PC-9 (cell line): ENCODE results near the gene RNU1-4.
"Not testable (repeated sequence)": the region's sequence is repeated elsewhere in the genome, so short reads cannot be mapped to it uniquely, and the experiment has no call there.

ENCODE experiments used
- EZH2 ChIP-seq: fragments of 200-600 bp; sonication (generic); IDR thresholded peaks from 2 replicates; pipeline ENCODE4 v1.8.0; 2017; ENCODE audit warnings: antibody characterized with exemption, low read depth
- TF ChIP-seq, protein P1 (sequence below): fragments of 200-600 bp; sonication (generic); conservative IDR thresholded peaks from 2 replicates; pipeline ENCODE4 v1.6.1; 2017; ENCODE audit warnings: mixed run types, antibody characterized with exemption, mild to moderate bottlenecking, moderate library complexity

DNA sequence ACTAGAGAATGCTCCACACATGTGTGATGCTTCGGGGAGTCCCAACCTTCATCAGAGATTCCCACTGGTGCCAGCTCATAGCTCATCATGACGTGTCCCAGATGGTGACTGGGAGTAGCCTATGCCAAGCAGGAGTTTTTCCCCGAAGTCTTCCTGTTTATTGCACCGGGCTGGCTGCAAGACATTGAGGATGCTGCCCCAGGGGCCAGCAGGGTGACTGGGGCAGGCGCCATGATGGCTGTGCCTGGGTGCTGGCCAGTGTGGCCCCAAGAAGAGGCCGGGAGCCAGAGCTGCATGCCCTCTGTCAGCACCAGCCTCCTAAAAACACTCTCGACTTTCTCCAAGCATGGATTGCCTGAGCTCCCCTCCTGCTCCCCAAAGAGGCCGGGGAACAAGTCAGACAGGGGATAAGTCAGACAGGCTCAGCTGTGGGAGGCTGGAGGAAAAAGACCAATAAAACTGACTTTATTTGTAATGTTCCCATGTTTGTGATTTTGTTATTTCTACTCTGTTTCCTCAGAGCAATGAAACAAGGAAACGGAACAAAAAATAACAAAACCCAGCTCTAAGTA, 24.0 kb downstream of the RNU1-4 start:
- TF ChIP-seq, protein P1, sequence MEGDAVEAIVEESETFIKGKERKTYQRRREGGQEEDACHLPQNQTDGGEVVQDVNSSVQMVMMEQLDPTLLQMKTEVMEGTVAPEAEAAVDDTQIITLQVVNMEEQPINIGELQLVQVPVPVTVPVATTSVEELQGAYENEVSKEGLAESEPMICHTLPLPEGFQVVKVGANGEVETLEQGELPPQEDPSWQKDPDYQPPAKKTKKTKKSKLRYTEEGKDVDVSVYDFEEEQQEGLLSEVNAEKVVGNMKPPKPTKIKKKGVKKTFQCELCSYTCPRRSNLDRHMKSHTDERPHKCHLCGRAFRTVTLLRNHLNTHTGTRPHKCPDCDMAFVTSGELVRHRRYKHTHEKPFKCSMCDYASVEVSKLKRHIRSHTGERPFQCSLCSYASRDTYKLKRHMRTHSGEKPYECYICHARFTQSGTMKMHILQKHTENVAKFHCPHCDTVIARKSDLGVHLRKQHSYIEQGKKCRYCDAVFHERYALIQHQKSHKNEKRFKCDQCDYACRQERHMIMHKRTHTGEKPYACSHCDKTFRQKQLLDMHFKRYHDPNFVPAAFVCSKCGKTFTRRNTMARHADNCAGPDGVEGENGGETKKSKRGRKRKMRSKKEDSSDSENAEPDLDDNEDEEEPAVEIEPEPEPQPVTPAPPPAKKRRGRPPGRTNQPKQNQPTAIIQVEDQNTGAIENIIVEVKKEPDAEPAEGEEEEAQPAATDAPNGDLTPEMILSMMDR = not testable (repeated sequence)
- TF ChIP-seq EZH2 = not testable (repeated sequence)
